Ammon's horn (tissue), 1 donor: ENCODE measurements around the gene PSMD13.
"Not testable (repeated sequence)": the region's sequence is repeated elsewhere in the genome, so short reads cannot be mapped to it uniquely, and the experiment has no call there.

Experiments used
- DNase-seq: peaks from one replicate; pipeline ENCODE4 v3.0.0-alpha.2; 2016; ENCODE audit warnings: low spot score

PSMD13 gene

GRCh38 chr11:236774-237767, at the start of gene PSMD13:
Gene PSMD13, plus strand, starts transcription at chr11:236976. Its CDS starts 74 bp downstream, at chr11:237050.
- DNase-seq, result peak; percentile 84

GRCh38 chr11:189200-189783, 47.5 kb upstream of the PSMD13 start:
- peak; percentile 16 for DNase-seq

DNA sequence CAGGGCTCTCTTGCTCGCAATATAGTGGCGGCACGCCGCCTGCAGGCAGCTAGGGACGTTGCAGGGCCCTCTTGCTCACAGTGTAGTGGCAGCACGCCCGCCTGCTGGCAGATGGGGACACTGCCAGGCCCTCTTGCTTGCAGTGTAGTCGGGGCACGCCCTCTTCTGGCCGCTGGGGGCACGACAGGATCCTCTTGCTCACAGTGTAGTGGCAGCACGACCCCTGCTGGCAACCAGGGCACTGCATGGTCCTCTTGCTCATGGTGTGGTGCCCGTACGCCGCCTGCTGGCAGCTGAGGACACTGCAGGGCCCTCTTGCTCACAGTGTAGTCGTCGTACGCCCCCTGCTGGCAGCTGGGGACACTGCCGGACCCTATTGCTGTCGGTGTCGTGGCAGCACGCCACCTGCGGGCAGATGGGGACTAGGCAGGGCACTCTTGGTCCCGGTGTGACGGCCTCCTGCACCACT, 46.9 kb upstream of the PSMD13 start:
- not testable (repeated sequence) for DNase-seq

- DNase-seq, result not testable (repeated sequence)
Observed at GRCh38 chr11:190546-190945, 46.2 kb upstream of the PSMD13 start.

- DNase-seq, result not testable (repeated sequence)
Observed at GRCh38 chr11:191490-192478, 45.0 kb upstream of the PSMD13 start.

DNA sequence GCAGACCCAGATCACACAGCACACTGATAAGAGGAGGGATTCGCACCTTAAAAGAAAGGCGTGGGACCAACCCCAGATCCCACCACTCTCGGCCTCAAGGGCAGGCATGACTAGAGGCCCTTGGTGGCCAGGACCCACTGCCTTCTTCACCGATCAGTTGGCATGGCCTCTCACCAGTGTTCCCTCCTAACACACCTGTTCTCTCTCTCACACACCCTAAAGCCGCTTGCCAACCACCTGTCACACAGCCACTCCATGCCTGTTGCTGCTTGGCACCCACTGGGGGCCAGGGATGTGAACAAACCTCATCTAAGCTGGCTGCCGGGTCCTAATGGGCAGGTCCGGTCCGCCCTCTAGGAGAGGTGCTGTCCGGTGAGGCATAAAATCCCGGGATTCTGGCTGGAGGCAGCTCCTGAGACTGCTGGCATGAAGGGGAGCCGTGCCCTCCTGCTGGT, 44.1 kb upstream of the PSMD13 start, which contains the start of gene SCGB1C1:
TSS of gene SCGB1C1 (plus strand) at position 405 of the 455 bp plus-strand sequence. CDS start at position 427, 22 bp downstream.
- DNase-seq, result not testable (repeated sequence)

- DNase-seq, result not testable (repeated sequence)
Observed at GRCh38 chr11:193481-193880, 43.3 kb upstream of the PSMD13 start.

DNA sequence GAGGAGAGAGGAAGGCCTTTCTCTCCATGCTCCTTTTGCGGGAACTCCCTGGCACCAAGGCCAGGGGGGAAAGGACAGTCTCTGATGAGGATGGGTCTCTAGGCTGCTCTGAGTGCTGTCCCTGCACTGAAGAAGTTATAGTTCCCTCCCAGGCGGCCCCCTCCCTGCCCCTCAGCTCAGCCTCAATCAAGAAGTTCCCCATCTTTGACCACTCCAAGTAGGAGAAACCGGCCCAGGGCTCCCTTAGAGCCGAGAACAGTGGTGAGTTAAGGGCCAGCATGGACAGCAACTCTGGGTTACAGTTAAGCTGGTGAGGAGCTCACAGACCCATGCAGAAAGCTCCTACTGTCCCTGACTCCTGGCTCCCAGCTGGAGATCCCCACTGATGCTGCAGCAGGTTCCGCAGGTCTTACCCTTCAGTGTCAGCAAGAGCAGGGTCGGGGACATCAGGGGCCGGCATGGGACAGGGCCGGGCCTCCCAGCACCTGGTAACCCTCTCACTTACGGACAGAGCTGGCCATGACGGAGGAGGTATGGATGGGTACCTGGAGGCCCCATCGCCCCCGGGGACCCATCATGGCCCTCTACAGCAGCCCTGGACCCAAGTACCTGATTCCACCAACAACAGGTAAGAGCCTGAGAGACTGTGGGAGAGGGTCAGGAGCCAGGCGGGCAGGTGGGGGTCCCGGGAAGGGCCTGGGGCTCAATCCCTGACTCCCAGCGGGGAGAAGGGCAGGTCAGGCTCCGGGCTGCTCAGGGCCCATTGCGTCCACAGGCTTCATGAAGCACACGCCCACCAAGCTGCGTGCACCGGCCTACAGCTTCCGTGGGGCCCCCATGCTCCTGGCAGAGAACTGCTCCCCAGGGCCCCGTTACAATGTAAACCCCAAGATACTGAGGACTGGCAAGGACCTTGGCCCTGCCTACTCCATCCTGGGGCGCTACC, 39.7 kb upstream of the PSMD13 start:
- no peak for DNase-seq

DNA sequence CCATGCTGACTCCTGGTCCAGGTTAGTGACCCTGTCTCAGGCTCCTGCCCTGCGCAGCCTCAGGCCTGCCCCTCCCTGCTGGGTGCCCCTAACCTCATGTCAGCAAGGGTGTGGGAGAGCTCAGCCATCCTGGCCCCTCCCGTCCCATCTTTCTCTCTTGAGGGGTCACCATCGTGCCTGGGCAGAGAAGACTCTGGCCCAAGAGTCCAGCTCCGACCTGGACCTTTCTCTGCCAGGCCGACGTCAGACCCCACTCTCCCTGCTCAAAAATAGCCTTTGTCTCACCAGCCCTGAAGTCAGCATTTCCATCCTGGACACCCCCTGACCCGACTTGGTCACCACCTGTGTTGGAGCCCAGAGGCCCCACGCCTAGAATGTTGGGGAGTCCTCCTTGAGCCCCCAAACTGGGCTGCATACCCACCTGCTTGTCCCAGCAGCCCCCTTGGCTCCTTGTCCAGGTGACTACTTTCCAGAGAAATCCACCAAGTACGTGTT, 39.0 kb upstream of the PSMD13 start:
- no peak for DNase-seq

GRCh38 chr11:198236-198806, 38.5 kb upstream of the PSMD13 start:
- no peak for DNase-seq

- no peak for DNase-seq
Observed at GRCh38 chr11:199004-199581, 37.7 kb upstream of the PSMD13 start.

- no peak for DNase-seq
Observed at GRCh38 chr11:199782-200181, 37.0 kb upstream of the PSMD13 start.

GRCh38 chr11:200224-201003, 36.4 kb upstream of the PSMD13 start:
- no peak for DNase-seq

DNA sequence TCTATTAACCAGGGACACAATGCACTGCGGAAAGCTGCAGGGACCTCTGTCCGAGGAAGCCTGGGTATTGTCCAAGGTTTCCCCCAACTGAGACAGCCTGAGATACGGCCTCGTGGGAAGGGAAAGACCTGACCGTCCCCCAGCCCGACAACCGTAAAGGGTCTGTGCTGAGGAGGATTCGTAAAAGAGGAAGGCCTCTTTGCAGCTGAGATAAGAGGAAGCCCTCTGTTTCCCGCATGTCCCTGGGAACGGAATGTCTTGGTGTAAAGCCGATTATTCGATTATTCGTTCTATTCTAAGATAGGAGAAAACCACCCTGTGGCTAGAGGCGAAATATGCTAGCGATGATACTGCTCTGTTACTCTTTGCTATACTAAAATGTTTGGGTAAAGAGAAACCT, 34.8 kb upstream of the PSMD13 start:
- DNase-seq, result no peak

DNA sequence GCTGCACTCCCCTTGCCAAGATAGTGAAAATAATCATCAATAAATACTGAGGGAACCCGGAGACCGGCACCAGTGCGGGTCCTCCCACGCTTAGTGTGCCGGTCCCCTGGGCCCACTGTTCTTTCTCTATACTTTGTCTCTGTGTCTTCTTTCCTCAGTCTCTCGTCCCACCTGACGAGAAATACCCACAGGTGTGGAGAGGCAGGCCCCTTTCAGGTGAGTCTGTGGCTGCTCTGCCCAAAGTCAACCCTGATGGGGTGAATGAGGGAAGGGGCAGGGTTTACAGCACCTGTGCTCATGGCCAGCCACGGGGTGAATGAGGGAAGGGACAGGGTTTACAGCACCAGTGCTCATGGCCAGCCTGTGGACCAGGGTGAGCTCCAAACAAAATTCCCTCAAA, 34.3 kb upstream of the PSMD13 start:
- DNase-seq, result no peak

DNA sequence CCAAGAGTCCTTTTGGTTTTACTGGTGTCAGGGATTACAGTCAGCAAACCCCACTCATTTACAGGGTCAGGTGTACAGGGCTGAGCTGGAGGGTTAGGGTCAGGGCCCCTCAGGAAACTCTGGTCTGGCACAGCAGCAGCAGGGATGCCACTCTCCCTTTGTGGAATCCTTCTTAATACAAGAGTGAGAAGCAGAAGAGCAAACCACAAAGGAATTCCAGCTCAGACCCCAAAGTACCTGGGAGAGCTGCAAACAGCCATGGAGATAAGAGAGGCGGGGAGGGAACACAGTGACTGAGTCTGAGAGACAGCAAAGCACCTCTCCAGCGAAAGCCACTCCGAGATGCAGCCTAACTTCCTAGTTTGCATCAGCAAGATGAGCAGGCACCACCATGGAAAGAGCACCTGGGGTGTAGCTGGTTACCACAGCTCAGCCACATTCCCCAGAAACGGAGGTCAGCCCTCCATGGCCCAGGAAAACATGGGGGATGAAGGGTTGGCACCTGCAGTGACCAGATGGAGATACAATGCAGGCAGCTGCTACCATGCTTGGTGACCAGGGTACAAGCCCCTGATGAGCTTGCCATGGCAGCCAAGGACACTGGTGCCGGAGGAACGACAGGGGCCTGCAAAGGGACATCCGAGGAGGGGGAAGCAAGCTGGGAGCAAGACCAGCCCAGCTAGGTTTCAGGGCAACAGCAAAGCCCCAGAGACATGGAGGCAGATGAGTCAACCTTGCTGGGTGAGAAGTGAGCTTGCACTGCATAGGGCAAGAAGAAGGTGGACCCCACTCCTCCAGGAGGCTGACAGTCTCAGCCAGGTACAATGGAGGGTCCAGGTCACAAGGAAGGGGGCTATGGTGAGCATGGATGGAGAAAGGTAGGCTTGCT, 33.5 kb upstream of the PSMD13 start:
- no peak for DNase-seq

GRCh38 chr11:203945-204586, 32.7 kb upstream of the PSMD13 start:
- no peak for DNase-seq
